GOT3 (cell line): Measurements from ENCODE around the gene UBQLN3.

ENCODE experiments used
- DNase-seq: peaks from one replicate; lab custom pipeline; 2025; ENCODE audit warnings: mixed read lengths; lab: John Stamatoyannopoulos, UW

UBQLN3 gene

DNA sequence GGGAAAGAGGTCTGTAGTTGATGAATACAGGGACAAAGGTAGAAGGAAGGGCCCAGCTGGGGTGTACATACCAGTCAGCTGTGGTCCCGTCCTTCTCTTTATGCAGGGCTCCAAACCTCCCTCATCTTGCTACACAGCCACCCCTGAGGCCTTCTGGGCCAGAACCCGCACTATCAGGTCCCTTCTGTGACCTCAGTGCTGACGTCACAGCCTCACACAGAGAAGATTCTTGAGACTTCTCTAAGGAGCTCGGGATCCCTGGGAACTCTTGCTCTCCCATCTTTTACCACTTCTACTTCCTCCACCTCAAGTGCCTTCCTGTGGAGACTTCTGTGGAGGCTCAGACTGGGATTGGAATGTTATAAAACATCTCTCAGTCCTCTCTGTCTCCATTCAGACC, at the start of gene UBQLN3:
Gene UBQLN3, minus strand, starts transcription at position 155 of the 400 bp plus-strand sequence. CDS start 399 bp downstream, outside the sequence.
- DNase-seq = no peak

- DNase-seq = no peak
Measured at GRCh38 chr11:5557751-5558150, 48.0 kb upstream of the UBQLN3 start.

GRCh38 chr11:5556596-5557188, 46.9 kb upstream of the UBQLN3 start:
- no peak for DNase-seq

DNA sequence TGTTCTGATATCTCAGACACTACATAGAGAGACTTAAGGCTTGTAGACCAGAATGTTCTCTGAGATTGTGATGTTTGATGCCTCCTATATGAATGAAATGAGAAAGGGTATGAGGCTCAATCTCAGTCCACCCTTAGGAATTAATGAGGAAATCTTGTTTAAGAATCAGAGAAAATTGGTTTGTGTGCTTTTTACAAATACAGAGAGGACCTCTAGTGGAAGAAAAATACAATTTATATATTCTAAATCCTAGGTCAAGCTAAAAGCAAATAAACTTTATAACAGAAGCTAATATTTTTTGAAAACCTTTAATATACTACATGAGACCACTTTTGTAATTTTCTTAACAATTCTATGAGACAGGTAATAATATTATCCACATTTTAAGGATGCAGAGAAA, 43.6 kb upstream of the UBQLN3 start:
- no peak for DNase-seq

DNA sequence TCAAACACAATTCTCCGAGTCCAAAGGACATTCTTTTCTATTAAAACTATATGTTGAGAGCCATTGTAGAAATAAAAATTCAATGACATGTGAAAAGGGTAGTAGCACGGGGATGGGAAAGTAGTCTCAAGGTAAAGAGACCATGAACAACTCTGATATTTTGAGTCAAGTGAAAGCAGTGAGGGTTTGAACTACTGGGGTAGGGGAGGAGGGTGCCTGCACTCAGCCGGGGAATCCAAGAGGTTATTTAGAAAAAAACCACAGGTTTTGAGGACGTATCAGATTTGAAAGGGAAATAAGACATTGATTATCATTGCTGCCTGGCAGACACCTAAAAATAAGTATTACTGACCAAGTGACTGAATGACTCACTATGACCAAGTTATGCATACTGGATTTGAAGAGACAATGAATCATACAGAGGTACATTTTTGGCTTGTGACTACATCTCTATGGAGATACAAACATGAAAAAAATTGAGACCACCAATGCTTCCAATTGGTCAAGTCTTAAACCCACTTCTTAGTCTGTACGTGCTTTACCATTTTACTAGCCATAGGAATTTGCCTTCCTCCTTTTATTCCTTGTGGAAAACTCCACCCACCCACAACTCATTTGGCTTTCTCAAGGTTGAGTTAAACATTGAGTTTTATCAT, 40.8 kb upstream of the UBQLN3 start:
- no peak for DNase-seq

DNA sequence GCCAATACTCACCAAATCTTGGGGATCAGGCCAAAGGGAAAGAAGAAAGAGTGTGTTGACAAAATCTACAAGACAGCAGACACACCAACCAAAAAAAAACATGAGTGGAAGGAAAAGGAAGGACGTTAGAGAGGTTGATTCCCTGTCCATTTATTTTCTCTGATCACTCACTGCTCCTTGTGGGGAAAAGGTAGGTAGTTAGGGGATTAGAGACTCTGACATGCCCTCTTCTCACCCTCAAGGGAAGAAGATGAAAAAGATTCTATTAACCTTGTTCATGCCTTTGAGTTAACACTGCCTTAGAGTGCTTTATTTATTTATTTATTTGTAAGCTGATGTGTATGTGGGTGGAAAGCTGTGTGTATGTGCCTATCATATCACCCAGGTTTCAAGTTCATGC, 38.7 kb upstream of the UBQLN3 start, which contains the start of gene OR52H1:
Gene OR52H1, minus strand, starts transcription at position 101 of the 400 bp plus-strand sequence. CDS start 3,035 bp downstream, outside the sequence.
- no peak for DNase-seq

DNA sequence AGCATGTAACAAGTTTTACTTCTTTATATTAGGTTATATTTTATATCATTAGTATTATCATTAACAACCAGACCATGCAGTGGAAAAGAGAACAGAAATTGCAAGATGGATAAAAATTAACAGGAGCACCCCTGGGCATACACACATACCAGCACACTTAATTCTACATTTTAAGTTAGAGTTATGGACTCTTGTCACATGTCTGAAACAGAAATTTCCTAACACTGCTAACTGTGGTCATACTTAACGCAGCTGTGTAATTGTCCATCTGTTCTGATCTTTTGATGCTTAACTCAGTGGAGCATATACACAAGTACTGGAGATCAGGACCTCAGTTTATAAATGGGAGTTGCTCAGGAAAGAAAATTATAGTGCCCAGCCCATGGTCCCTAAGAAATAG, 38.2 kb upstream of the UBQLN3 start:
- no peak for DNase-seq

DNA sequence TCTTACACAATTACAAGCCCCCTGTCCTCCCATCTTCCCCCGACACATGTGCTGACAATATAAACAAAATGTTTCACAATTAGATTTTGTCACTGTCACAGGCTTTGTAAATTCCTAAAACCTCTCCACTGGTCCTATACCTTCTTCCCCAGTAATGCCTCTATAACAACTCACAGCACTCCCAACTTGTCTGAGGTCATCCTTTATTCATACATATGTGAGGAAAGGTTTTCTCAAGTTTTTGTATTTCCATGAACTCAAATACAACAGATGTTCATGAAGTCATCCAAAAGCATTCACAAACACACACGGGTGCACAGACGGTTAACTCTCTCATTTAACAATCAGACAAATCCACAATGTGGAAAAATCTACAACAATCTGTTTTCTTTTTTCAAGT, 36.7 kb upstream of the UBQLN3 start:
- DNase-seq = no peak

DNA sequence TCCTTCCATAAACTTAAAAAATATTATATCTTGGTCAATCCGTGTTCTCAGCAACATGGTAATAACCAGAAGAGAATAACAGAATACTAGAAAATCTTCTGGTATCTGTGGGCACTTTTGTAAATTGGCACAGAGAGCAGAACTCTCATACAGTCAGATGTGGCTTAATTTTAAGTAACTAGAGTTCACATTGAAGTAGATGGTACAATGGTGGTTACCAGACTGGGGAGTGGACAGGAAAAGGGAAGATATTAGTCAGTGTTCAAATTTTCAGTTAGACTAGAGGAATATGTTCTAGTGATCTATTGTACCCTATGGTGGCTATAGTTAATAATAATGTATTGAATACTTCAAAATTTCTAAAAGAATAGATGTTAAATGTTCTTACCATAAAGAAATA, 31.7 kb upstream of the UBQLN3 start:
- DNase-seq = no peak

DNA sequence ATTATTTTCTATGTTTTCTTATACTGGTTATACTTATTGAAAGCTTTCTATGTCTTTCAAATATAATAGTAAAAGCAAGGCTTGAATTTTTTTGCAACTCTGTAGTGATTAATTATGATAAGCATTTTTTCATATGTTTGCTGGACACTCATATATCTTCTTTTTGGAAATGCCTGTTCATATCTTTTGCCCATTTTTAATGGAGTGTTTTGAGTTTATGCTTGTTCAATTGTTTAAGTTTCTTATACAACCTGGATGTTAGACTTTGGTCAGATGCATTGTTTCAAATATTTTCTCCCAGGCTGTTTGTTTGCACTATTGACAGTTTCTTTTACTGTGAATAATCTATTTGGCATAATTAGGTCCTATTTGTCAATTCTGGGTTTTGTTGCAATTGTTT, 26.7 kb upstream of the UBQLN3 start:
- DNase-seq = no peak

DNA sequence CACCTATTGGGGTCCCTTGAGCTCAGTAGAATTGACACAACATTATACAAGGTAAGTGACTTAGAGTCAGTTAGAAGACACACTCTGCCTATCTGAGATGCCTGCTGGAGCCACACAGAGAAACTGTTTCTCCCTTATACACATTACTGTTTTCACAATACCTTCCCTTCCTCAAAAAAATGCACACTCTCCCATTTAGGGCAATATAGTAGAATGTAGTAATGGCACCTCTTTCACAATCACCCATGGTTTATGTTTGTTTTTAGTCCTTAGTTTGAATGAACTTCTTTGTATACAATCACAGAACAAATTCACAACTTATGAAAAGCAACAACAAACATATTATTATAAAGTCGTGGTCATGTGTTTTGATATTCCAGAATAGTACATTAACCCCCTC, 24.3 kb upstream of the UBQLN3 start:
- no peak for DNase-seq

- no peak for DNase-seq
Measured at GRCh38 chr11:5531053-5531831, 21.5 kb upstream of the UBQLN3 start.

DNA sequence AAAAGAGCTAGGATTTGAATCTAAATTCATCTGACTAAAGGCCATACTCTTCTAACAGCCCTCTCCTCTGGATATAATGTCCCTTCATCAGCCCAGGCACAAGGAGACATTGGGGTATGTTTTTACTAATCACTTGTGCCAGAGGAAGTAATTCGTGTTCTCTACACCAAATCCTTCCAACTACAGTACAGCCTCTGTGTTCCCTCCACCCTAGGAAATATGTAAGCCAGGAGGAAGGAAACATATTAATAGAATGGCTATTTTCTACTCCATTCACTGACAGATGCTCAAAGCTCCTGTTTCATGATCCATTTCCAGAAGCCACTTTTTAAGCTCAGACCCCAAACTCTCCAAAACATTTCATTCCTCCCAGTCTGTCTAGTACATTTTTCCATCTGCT, 18.7 kb upstream of the UBQLN3 start:
- no peak for DNase-seq

DNA sequence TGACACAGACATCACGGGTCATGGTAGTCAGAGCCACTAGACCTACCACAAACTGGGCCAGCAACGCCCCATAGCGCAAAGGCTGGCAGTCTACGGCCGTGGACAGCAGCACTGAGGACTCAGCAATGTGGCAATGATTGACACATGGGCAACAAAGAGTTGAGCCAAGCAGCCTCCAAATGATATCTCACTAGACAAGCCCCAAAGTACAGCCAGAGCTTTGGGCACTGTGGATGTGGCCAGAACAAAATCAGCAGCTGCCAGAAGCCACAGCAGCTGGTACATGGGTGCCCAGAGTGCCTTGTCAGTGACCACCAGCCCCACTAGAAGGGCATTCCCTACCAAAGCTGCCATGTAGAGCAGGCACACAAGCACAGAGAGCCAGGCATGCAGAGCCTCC, 18.0 kb upstream of the UBQLN3 start:
- DNase-seq = no peak

GRCh38 chr11:5524756-5525155, 15.0 kb upstream of the UBQLN3 start:
- DNase-seq = no peak

GRCh38 chr11:5522308-5522707, 12.6 kb upstream of the UBQLN3 start:
- no peak for DNase-seq

GRCh38 chr11:5521540-5521939, 11.8 kb upstream of the UBQLN3 start:
- no peak for DNase-seq

DNA sequence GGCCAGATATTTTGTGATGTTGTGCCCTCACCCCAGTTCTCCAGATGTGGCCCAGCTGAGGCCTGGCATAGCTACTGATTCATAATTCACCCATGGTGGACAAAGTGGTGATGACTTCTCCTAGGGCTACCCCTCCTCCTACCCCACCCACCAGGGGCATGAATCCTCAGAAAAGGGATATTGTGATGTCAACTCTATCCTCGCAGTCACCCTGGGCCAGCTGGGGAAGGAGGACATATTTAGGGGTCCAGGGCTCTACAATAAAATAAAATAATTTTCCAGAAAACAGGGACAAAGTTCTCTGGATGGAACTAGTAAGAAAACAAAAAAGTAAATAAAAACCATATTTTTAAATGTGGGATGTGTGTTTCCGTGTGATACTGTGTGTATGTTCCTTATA, 6.8 kb upstream of the UBQLN3 start, which contains the start of gene UBQLNL:
Gene UBQLNL, minus strand, starts transcription at position 101 of the 400 bp plus-strand sequence. CDS start 258 bp downstream, outside the sequence.
- no peak for DNase-seq

GRCh38 chr11:5514841-5515240, 5.1 kb upstream of the UBQLN3 start:
- no peak for DNase-seq

DNA sequence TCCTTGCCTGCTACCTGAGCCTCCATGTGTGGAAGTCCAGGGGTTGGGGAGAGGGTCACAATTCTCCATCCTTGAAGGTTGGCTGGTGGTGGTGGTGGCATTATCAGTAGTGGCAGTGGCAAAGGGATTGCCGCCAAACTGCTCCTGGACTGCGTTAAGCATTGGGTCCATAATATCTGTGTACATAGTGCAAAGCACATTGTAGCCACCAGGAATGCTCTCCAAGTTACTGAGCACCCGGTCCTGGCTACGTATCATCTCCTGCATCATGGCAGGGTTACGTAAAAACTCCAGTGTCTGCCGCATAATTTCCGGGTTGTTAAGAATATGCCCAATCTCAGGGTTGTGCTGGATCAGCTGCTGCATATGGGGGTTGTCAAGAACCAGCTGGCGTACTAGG, 1.2 kb downstream of the UBQLN3 start:
- no peak for DNase-seq

- DNase-seq = no peak
Measured at GRCh38 chr11:5507933-5508305, 1.8 kb downstream of the UBQLN3 start.

DNA sequence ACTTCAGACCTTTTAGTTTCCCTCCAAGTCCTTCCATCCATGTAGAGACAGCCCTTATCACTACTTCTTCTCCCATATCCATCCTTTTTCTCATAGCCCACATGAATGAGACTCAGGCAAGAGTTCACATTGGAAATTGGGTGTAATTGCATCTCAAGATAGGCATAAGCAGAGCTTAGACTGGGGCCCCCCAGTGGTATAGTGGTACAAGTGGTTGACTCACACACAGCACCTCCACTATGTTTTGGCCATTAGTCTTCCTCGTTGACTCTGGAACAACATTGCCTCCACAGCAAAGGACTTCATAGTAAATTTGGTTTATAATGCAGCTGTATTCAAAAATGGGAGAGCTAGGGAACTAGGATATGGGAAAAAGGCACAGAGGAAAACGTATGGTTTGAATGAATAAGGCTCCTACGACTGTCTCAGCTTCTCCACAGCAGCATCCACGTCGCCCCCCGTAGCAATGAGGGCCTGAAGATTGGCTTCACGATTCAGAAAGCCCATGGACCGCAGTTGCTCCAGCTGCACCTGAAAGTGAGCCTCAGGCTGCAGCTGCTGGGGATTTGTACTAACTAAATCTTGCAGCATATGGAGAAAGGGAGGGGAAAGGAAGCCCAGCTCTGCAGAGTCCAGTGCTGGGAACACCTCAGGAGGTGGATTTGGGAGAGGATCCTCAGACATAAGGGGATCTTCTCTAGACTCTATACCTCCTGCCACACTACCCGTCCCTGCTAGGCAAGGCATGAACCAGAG, 2.4 kb downstream of the UBQLN3 start:
- no peak for DNase-seq
